Cortex of kidney (tissue), 1 donor: ENCODE measurements around the gene CD74.

Experiments used
- DNase-seq: peaks from one replicate; lab custom pipeline; 2025; lab: John Stamatoyannopoulos, UW

CD74 gene

DNA sequence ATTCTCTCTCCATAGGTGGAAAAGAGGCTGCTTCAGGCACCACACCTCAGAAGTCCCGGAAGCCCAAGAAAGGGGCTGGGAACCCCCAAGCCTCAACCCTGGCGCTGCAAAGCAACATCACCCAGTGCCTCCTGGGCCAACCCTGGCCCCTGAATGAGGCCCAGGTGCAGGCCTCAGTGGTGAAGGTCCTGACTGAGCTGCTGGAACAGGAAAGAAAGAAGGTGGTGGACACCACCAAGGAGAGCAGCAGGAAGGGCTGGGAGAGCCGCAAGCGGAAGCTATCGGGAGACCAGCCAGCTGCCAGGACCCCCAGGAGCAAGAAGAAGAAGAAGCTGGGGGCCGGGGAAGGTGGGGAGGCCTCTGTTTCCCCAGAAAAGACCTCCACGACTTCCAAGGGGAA is 16.4 kb downstream of the CD74 start:
- no peak for DNase-seq

- DNase-seq = no peak
These were observed 17.1 kb downstream of the CD74 start for GRCh38 chr5:150395688-150395975.

DNA sequence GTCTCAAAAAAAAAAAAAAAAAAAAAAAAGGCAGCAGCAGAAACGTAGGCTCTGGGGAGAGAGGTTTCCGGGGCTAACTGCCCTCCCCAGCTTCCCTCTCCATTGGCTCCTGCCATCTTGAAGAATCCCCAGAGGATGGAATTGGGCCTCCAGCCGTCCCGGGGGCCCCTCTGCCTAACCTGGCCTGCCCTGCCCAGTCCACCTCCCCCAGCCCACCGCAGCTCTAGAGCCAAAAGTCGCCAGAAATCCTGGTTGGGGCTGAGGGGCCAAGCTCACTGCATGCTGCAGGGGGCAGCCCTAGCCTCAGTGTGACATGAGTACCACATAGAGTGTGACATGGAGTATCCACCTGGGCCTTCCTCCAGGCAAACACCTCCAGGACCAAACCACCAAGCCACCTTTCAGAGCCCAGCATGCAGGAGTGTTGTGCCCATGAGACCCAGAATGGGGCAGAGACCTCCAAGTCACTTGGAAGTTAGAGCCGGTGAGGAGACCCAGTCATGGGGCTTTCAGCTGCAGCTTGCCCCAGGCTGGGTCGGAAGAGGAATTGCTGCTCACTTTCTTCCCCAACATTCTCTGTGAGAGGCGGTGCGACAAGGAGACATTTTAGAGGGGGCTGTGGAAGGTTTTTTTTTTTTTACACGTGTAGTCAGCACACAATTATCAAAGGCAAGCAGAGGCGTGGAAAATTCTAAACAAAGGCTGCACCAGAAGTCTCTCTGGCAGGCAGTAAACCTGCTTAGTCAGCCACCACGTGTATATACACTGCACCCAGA is 17.6 kb downstream of the CD74 start:
- no peak for DNase-seq

GRCh38 chr5:150394131-150394530 is 18.6 kb downstream of the CD74 start:
- no peak for DNase-seq

GRCh38 chr5:150393096-150393645 is 19.5 kb downstream of the CD74 start:
- no peak for DNase-seq

DNA sequence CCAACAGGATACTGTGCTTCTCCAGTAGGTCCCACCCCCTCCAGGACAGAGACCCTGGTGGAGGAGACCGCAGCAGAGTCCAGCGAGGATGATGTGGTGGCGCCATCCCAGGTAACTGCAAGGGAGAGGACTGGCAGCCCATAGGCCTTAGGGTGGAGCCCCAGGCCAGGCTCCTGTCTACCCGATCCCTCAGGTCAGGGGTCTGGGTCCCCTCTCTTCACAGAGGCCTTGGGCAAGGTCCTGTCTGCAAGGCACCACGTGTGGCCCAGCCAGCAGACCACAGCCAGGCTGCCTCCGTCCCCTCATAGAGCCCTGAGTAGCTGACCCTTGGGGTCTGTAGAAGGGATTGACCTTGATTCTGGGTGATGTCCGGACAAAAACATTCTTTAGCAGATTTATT is 20.0 kb downstream of the CD74 start:
- no peak for DNase-seq

- no peak for DNase-seq
These were observed 20.7 kb downstream of the CD74 start for GRCh38 chr5:150391986-150392385.

GRCh38 chr5:150391064-150391834 is 21.5 kb downstream of the CD74 start:
- DNase-seq = no peak

GRCh38 chr5:150389531-150390266 is 23.0 kb downstream of the CD74 start:
- no peak for DNase-seq

DNA sequence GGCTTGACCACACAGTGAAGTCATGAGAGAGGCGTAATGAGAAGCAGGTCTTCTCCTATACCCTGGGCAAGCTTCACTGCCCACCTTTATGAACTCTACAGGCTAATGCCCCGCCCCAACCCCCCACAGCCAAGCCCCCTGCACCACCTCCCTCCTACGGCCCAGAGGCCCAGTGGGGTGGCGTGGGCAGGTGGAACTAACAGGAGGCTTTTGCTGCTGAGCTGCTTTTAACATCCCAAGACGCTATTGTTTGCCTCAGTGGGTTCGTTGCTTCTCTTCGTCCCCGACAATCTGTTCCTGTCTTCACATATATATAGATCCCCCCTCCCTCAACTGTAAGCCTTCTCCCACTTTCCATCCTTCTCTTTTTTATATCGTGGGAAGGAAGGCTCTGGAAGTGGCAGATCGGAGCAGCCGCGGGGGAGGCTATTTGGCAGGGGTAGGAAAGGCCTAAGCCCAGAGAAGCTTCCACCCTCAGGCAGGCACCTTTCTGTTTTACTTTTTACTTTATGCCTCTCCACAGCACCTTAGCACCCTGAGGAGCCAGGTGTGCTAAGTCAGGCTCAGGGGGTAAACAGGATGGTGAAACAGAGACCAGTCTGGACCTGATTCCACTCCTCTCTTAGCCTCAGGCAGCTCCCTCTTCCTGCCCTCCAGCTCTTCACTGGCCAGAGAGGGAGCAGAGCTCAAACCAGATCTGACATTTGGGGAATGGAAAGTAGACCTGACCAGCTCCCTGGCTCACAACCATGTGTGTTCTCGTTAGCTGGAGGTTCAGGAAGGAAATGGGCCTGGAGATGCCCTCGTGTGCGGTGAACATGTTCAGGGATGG is 26.5 kb downstream of the CD74 start:
- DNase-seq = no peak

- DNase-seq = no peak
These were observed 28.0 kb downstream of the CD74 start for GRCh38 chr5:150384701-150385100.

DNA sequence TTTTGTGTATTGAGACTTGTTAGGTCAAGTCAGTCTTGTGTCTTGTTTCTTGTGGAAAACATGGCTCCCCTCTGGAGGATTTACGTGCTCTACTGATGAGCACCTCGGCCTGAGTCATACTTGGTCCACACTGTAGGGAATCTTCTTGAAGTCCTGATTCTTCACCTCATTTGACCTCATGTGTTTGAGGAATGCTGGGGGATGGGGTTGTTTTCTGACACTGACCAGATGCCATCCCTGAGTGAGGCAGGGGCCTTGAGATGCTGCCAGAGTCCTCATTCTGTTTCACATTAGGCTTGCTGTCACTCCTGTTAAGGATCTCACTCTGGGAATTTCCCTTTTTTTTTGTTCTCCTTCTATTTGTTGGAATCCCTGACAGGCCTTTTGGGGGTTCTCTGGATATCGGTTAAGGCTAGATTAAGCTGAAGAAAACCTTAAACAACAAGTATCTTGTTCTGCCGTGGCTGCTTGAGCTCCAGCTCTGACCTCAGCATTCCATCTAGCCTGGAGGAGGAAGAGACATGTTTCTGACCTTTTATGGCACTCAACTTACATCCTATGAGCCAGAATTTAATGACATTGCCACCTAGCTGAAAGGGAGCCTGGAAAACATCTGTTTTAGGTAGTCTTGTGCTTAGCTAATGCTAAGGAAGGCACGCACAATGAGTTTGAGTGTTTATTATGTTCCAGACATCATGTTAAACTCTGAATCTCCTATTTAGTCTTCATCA is 34.6 kb downstream of the CD74 start:
- no peak for DNase-seq

DNA sequence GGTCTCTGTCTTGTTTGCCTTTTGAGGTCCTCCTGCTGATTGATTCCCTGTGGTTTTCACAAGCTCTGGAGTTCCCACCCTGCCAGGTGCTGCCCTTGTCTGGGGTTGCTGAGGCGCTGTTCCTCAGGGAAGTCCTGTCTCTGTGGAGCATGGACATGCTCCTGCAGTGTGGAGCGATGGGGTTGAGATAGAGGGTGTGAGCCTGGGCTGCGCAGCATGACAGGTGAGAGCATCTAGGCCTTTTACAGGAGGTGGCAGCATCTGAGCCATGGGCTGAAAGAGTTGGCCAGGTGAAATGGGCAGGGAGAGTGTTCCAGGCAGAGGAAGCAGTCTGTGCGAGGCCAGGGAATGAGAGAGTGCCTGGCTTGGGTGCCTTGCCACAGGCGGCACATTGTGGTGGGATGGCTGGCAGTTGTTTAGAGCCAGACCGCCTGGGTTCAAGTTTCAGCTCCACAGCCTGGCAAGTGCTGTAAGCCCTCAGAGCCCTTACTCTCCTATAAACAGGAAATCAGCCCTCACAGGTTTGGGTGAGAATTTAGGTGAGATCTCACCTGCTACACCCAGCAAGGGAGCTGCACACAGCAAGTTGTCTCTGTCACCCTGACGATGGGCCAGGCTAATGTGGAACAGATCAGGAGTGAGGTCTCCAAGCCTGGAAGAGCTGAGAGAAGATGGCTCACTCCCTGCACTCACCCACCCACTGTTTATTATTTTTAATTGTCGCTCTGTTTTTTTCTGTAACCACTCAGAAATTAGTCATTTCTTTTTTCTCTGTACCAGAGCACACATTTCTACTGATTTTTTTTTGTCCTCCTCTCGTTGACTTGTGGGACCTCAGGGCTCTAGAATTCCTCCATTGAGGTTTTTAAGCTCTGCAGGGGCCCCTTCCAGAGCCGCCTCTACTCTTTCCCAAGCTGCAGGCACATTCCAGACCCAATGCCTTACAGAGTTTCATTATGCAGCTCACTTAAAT is 35.6 kb downstream of the CD74 start:
- no peak for DNase-seq

GRCh38 chr5:150374651-150375050 is 38.1 kb downstream of the CD74 start:
- DNase-seq = no peak

DNA sequence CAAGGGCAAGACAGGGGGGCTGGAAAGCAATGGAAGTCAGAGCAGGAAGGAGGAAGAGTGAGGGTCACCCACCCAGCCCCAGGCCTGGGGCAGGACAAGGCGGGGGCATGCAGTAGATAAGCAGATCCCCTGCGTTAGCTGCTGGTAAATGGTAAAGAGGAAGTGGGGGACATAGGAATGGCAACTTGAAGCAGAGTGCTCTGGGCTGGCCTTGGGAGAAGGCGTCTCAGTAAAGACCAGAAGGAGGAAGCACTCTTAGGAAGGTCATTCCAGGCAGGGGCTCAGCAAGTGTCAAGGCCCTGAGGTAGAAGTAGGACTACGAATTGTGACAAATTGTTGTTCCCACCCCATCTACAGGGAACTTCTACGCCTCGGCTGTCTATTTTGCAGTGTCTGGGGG is 40.1 kb downstream of the CD74 start:
- DNase-seq = no peak

DNA sequence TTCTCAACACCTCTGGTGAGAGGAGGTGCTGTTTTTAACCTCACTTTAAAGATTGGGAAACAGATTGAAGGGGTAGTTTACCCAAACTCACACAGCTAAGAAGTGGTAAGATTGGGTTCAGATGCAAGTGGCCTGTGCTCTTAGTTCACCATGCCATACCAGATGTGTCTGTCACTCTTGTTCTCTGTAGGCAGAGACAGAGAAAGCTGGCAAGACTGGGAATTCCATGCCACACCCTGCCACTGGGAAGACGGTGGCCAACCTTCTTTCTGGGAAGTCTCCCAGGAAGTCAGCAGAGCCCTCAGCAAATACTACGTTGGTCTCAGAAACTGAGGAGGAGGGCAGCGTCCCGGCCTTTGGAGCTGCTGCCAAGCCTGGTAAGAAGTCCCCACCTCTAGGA is 44.2 kb downstream of the CD74 start:
- DNase-seq = no peak

DNA sequence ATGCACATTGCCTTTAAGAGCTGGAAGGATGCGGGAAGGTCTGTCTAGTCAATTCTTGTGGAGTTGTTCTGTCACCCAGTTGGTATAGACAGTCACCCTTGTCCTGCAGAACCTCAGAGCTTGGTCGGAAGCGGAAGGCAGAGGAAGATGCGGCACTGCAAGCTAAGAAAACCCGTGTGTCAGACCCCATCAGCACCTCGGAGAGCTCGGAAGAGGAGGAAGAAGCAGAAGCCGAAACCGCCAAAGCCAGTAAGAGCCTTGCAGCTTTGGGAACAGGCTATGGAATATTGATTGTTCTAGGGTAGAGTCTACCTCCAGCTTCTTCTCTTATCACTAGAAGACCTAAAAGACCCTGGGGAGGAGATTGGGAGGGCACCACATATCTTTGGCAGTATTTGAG is 48.7 kb downstream of the CD74 start:
- DNase-seq = no peak

GRCh38 chr5:150363185-150363584 is 49.5 kb downstream of the CD74 start:
- no peak for DNase-seq

DNA sequence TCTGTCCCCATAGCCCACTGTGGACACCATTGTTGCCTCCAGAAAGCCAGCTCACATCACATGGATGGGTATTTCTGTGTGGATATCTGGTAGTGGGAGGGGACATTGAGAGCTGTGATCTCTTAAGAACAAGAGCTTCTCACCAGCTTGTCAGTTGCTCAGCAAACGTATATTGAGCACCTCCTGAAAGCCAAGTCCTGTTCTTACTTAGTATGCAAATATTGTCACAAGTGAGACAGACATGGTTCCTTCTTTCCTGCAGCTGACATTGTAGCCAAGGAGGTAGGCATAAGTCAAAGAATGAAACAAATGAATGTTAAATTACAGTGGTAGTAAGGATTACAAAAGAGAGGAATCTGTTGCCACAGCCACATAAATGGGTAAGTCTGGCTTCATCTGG is 51.4 kb downstream of the CD74 start:
- no peak for DNase-seq
